RWPE1 (cell line): ENCODE data around the gene OR1G1.
"Not testable (repeated sequence)": the region's sequence is repeated elsewhere in the genome, so short reads cannot be mapped to it uniquely, and the experiment has no call there.

Source experiments
- CTCF ChIA-PET: fragments of 350-600 bp; sonication (Branson Sonifier 250); formaldehyde crosslinking; extraction: SDS; loops from one replicate; lab custom pipeline; 2021; lab: Yijun Ruan, JAX
- POLR2A ChIA-PET: fragments of 400-600 bp; formaldehyde crosslinking; extraction: SDS; loops from one replicate; lab custom pipeline; 2020; ENCODE audit warnings: antibody characterized with exemption; ENCODE audit not compliant: low non-redundant PET; lab: Yijun Ruan, JAX
- DNase-seq: peaks from one replicate; pipeline ENCODE4 v3.0.0; 2012; ENCODE audit warnings: low spot score
- H3K27ac ChIP-seq: fragments of 450-650 bp; 2 replicates; pipeline ENCODE4 v1.5.1; 2017
- CTCF ChIP-seq: fragments of 450-650 bp; conservative IDR thresholded peaks from 2 replicates; pipeline ENCODE4 v1.5.1; 2017; ENCODE audit warnings: low read depth, mild to moderate bottlenecking

Gene OR1G1

GRCh38 chr17:3127451-3127850, at the start of gene OR1G1:
OR1G1 (minus strand) TSS chr17:3127551; CDS start chr17:3127551, 0 bp downstream.
- DNase-seq: no peak
- ChIA-PET POLR2A (no interaction called here), CTCF (interaction anchor here (0.6 kb wide), 1 partner anchor 420 kb away, joined by 4 read pairs; no protein-coding TSS in a partner anchor)
- H3K27ac ChIP-seq: no peak within 1 kb of the TSS
- no peak for TF ChIP-seq CTCF

- H3K27ac ChIP-seq: no peak overlapping the region
- ChIA-PET POLR2A (no interaction called here), CTCF (no interaction called here)
- TF ChIP-seq CTCF: no peak
- no peak for DNase-seq
These were observed 40.2 kb upstream of the OR1G1 start for GRCh38 chr17:3167574-3167973.

- H3K27ac ChIP-seq: no peak overlapping the region
- ChIA-PET POLR2A (no interaction called here), CTCF (no interaction called here)
- no peak for DNase-seq
- no peak for TF ChIP-seq CTCF
These were observed 29.9 kb upstream of the OR1G1 start for GRCh38 chr17:3157218-3157617.

GRCh38 chr17:3137494-3137893, 10.1 kb upstream of the OR1G1 start:
- POLR2A ChIA-PET, CTCF ChIA-PET, H3K27ac ChIP-seq, DNase-seq: not testable (repeated sequence)

GRCh38 chr17:3104322-3104721, 23.0 kb downstream of the OR1G1 start, which contains the start of gene OR1D2:
OR1D2 (minus strand) TSS chr17:3104422; CDS start chr17:3092996, 11,426 bp downstream.
- H3K27ac ChIP-seq: no peak within 1 kb of the TSS
- CTCF ChIA-PET: no interaction called here
- TF ChIP-seq CTCF: no peak
- no peak for DNase-seq
- POLR2A ChIA-PET: no interaction called here
